Heart left ventricle (tissue), 16 donors: ENCODE measurements around the gene ITSN1. TPM values are rescaled to one million over a fixed set of nuclear protein-coding genes. Genes with fewer than 3 reads are reported as not detected.

Experiments
- ATAC-seq, 4 donors: fragments of 200-7000 bp; cut with Tn5 transposase; one replicate each; pipeline ENCODE4 v1.9.1; 2020 to 2022; ENCODE audit warnings: moderate library complexity in 4 of 4, mild to moderate bottlenecking in 3 of 4, moderate number of reproducible peaks in 1 of 4
- DNase-seq, 5 donors: peaks; one replicate each; pipeline ENCODE4 v3.0.0-alpha.2; 2020
- H3K27ac ChIP-seq, 12 donors: fragments of 200-600 bp; sonication (generic) in 4 of 12; one replicate each; pipeline versions ENCODE4 v1.5.0 to v1.8.0; 2016 to 2022; ENCODE audit warnings: mild to moderate bottlenecking in 2 of 12
- H3K27me3 ChIP-seq, 9 donors: fragments of 200-600 bp; sonication (generic) in 2 of 9; one replicate each; pipeline versions ENCODE4 v1.5.1 to v1.8.0; 2016 to 2022; ENCODE audit warnings: mild to moderate bottlenecking in 3 of 9
- H3K36me3 ChIP-seq, 9 donors: fragments of 200-600 bp; sonication (generic) in 2 of 9; one replicate each; pipeline versions ENCODE4 v1.5.0 to v1.8.0; 2018 to 2022; ENCODE audit warnings: mild to moderate bottlenecking in 2 of 9
- H3K4me1 ChIP-seq, 12 donors: fragments of 200-600 bp; sonication (generic) in 4 of 12; one replicate each; pipeline versions ENCODE4 v1.5.0 to v1.8.0; 2016 to 2022; ENCODE audit warnings: mild to moderate bottlenecking in 3 of 12
- H3K4me3 ChIP-seq, 12 donors: fragments of 200-600 bp; sonication (generic) in 4 of 12; one replicate each; pipeline versions ENCODE4 v1.5.0 to v1.8.0; 2017 to 2022; ENCODE audit warnings: mild to moderate bottlenecking in 9 of 12, moderate library complexity in 4 of 12
- H3K9me3 ChIP-seq, 12 donors: fragments of 200-600 bp; sonication (generic) in 4 of 12; one replicate each; pipeline versions ENCODE4 v1.5.0 to v1.8.0; 2016 to 2022; ENCODE audit warnings: mild to moderate bottlenecking in 1 of 12
- POLR2A ChIP-seq, 2 donors: fragments of 450-650 bp; IDR thresholded peaks; one replicate each; pipeline ENCODE4 v1.6.1; 2017; ENCODE audit warnings: antibody characterized with exemption in 2 of 2, mild to moderate bottlenecking in 2 of 2, moderate library complexity in 2 of 2
- WGBS, 4 donors: extraction: QIAGEN DNeasy Blood & Tissue Kit in 2 of 4; methylation state at CpG; one replicate each; pipeline versions ENCODE4 v1.1.5 to v1.1.7; 2013 to 2018; 5-methylcytosine and 5-hydroxymethylcytosine counted together
- intact Hi-C, 10 donors: fragments of 100-400 bp; cut with DNase I; formaldehyde crosslinking; loops; one replicate each; pipeline versions ENCODE4 v1.11.1 to v1.14.2; 2022
- polyA plus RNA-seq, 2 donors: library from polyadenylated mRNA; stranded (reverse); fragments of 200-250 nt; gene quantifications; one replicate each; pipeline ENCODE4 v1.2.3, GENCODE V29; 2013
- total RNA-seq, 9 donors: library from RNA; depleted of rRNA in 2 of 9; stranded (reverse); fragments of >200 nt in 2 of 9; fragmentation: NEBNext Ultra II Directional in 3 of 9; extraction: Animal tissue kit (Norgen Biotek cat#: 25700) in 3 of 9; gene quantifications; one replicate each; pipeline versions ENCODE4 v1.1.0 to v1.2.4, GENCODE V29; 2016 to 2023
- TF ChIP-seq, protein P1 (sequence below), 12 donors: fragments of 200-600 bp; sonication (generic) in 4 of 12; IDR thresholded peaks; one replicate each; pipeline versions ENCODE4 v1.5.0 to v1.8.0; 2018 to 2022; ENCODE audit warnings: antibody characterized with exemption in 12 of 12, mild to moderate bottlenecking in 5 of 12
- donor health status: ischemic (EF 13 %, LVEDD 7.1; RV severe dilation, severe dysfunction).
- donor health status: healthy with polysubstance abuse.
- donor health status: DM: no; HTN: yes; CAD: no.
- donor health status: DM: no; HTN: no; CAD: no.
- donor health status: ischemic (EF 25% LVEDD 6.9; RV normal size, moderate dysfunction).
- donor health status: ischemic (EF 25% LVEDD 5.7; RV mildly dilated, moderate dysfunction).
- donor health status: healthy.
- donor health status: DM: yes; HTN: yes; CAD: no.
- donor health status: ischemic (EF 35%, LVEDD 5.7; RV mildly dilated, moderate dysfunction).
- donor health status: nonischemic (EF 11% LVEDD 7.7; RV severe dilation, severe dysfunction).
- donor health status: DM: yes; HTN: yes; CAD: no.
- donor health status: PGD.
- donor health status: ischemic (EF 29% LVEDD 5.4; RV normal size, mild dysfunction).
- donor health status: nonischemic (EF 23%, LVEDD 6.1; RV moderate dilation, normal function).

Gene ITSN1
- total and polyA plus RNA-seq, 11 donors = 17.2 to 51.5 (median 34.0) TPM

DNA sequence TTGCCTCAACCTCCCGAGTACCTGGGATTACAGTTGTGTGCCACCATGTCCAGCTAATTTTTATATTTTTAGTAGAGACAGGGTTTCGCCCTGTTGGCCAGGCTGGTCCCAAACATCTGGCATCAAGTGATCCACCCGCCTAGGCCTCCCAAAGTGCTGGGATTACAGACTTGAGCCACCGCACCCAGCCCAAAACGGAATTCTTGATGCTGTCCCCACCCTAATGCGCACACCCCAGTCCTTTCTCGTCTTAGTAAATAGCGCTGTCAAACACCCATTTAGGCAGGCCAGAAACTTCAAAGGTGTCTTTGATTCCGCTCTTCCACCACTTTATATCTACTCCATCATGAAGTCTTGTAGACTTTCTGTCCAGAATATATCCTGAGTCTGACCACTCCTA lies 35.1 kb downstream of the ITSN1 start:
- ATAC-seq (no peak), DNase-seq (no peak)
- no peak overlapping the region for H3K4me3 ChIP-seq
- no peaks in the 10 kb centered on the region for H3K27me3 ChIP-seq
- intact Hi-C loops = no loop called here
- TF ChIP-seq, protein P1, sequence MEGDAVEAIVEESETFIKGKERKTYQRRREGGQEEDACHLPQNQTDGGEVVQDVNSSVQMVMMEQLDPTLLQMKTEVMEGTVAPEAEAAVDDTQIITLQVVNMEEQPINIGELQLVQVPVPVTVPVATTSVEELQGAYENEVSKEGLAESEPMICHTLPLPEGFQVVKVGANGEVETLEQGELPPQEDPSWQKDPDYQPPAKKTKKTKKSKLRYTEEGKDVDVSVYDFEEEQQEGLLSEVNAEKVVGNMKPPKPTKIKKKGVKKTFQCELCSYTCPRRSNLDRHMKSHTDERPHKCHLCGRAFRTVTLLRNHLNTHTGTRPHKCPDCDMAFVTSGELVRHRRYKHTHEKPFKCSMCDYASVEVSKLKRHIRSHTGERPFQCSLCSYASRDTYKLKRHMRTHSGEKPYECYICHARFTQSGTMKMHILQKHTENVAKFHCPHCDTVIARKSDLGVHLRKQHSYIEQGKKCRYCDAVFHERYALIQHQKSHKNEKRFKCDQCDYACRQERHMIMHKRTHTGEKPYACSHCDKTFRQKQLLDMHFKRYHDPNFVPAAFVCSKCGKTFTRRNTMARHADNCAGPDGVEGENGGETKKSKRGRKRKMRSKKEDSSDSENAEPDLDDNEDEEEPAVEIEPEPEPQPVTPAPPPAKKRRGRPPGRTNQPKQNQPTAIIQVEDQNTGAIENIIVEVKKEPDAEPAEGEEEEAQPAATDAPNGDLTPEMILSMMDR (IDR thresholded peaks at IDR 0.05) = no peak
- no peak for TF ChIP-seq POLR2A (IDR thresholded peaks at IDR 0.05)
- H3K4me1 ChIP-seq = peaks cover 0 to 20% (median 0%) of the 10 kb centered on the region in 12 donors
- H3K27ac ChIP-seq = no peak overlapping the region
- 95 to 97% (median 97%) methylated on average over 9 of the region's 9 CpGs for WGBS, 4 donors
- H3K9me3 ChIP-seq = no peaks in the 10 kb centered on the region
- H3K36me3 ChIP-seq = no peaks in the 10 kb centered on the region

DNA sequence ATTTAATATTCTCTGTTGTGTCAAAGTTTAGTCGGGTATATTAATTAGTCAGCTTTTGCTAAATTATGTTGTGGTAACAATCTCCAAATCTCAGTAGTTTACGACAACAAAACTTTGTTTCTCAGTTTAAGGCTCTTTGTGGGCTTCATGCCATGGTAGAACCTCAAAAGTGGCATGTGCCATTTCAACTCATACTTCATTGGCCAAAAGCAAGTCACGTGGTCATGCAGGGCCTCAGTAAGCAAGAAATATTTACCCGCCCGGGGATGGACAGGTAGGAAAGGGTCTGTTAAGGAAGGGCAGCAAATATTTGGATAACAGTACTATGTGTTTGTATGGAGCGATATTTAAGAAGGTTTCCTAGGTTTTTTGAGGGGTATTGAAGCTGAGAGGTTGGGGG lies 38.6 kb downstream of the ITSN1 start:
- intact Hi-C loops = no loop called here
- no peak for ATAC-seq
- Histone ChIP-seq H3K4me1 (peaks cover 0 to 35% (median 22%) of the 10 kb centered on the region in 12 donors), H3K9me3 (no peaks in the 10 kb centered on the region), H3K27ac (no peak overlapping the region), H3K36me3 (no peaks in the 10 kb centered on the region), H3K4me3 (no peak overlapping the region), H3K27me3 (no peaks in the 10 kb centered on the region)
- WGBS, 4 donors = 97 to 98% (median 98%) methylated on average over 6 of the region's 6 CpGs
- TF ChIP-seq POLR2A (IDR thresholded peaks at IDR 0.05) = no peak
- TF ChIP-seq, protein P1 (IDR thresholded peaks at IDR 0.05) = no peak
- no peak for DNase-seq

GRCh38 chr21:33682992-33683627 lies 40.8 kb downstream of the ITSN1 start:
- TF ChIP-seq, protein P1 (IDR thresholded peaks at IDR 0.05) = no peak
- no peak for TF ChIP-seq POLR2A (IDR thresholded peaks at IDR 0.05)
- 82 to 85% (median 82%) methylated on average over 4 of the region's 4 CpGs for WGBS, 4 donors
- Histone ChIP-seq H3K9me3 (no peaks in the 10 kb centered on the region), H3K36me3 (no peaks in the 10 kb centered on the region), H3K4me3 (no peak overlapping the region), H3K27ac (no peak overlapping the region), H3K4me1 (peaks cover 0 to 53% (median 38%) of the 10 kb centered on the region in 12 donors), H3K27me3 (no peaks in the 10 kb centered on the region)
- intact Hi-C loops = no loop called here
- ATAC-seq = peak in 2 of 4 donors; percentile 22 to 24
- DNase-seq = no peak

DNA sequence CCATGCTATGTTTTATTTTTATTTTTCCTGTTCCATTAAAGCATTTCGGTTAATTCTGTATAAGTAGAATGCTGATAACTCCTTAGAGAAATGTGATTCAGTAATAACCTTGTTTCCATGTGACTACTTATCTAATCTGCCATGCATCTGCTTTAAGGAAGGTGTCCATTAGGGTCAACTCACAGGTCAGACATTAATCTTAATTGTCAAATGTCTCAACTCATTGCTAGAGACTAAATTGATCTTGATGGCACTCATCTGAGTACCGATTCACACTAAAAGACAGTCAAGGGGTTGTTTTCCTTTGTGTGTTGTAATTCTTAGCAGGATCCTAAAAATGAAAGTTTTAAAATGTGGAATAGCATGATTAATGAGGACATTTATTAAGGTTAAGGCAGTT lies 41.8 kb downstream of the ITSN1 start:
- ATAC-seq = no peak
- TF ChIP-seq, protein P1 (IDR thresholded peaks at IDR 0.05) = no peak
- no peak for TF ChIP-seq POLR2A (IDR thresholded peaks at IDR 0.05)
- peaks cover 0 to 63% (median 44%) of the 10 kb centered on the region in 12 donors for H3K4me1 ChIP-seq
- DNase-seq = no peak
- intact Hi-C loops = no loop called here
- WGBS, 4 donors = 67 to 78% (median 71%) methylated on average over 2 of the region's 2 CpGs
- no peak overlapping the region for H3K4me3 ChIP-seq
- H3K36me3 ChIP-seq = no peaks in the 10 kb centered on the region
- H3K27ac ChIP-seq = no peak overlapping the region
- H3K27me3 ChIP-seq = no peaks in the 10 kb centered on the region
- no peaks in the 10 kb centered on the region for H3K9me3 ChIP-seq
